HG02798 (cell line): Measurements from ENCODE around the gene SLC36A4.
"Not testable (repeated sequence)": the region's sequence is repeated elsewhere in the genome, so short reads cannot be mapped to it uniquely, and the experiment has no call there.

Experiments used
- ATAC-seq: cut with Tn5 transposase; IDR thresholded peaks from one replicate; pipeline ENCODE4 v1.9.1; 2021; ENCODE audit warnings: mild to moderate bottlenecking; ENCODE audit not compliant: unreplicated experiment, poor library complexity

SLC36A4 gene

DNA sequence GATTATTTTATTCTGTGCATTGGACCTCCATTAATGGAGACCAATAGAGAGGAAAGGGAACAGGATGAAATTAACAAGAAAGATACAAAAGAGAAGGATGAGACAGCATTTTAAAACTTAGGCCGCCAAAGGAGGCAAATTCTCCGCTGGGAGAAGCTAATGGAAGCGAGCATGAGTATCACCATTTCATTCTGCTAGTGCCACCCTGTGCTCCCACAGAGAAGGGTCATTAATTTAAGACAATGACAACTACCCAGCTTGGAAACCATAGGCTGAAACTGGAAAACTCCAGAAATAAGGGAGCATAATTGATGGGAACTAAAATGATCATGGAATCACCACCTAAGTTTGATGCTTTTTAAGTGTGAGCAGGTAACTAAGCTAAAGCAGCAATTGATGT, 69.2 kb downstream of the SLC36A4 start:
- ATAC-seq = no peak

DNA sequence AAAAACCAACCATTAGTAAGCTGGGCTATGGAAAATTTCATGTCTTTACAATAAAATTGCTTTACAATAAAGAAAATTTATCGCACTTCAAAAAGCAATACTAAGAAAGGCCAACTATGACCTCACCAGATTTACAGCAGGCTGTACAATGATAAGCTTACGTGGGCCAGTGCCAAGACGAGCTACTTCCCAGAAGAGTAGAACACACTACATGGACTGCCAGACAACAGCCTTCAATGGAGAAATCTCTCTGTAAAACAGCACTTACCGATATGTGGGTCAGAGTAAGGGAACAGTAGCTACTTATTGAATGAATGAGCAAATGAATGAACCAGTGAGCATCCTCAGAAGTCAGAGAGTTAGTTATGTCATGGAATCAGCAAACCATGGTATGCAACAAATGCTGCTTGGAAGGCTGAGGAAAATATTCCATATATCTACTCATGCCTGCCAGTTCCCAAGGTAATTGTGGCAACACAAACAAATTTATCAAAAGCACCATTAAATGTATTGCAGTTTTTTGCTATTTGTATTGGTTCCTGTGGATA, 74.4 kb downstream of the SLC36A4 start:
- ATAC-seq = no peak

- ATAC-seq = no peak
Measured at GRCh38 chr11:93122535-93123235, 75.1 kb downstream of the SLC36A4 start.

DNA sequence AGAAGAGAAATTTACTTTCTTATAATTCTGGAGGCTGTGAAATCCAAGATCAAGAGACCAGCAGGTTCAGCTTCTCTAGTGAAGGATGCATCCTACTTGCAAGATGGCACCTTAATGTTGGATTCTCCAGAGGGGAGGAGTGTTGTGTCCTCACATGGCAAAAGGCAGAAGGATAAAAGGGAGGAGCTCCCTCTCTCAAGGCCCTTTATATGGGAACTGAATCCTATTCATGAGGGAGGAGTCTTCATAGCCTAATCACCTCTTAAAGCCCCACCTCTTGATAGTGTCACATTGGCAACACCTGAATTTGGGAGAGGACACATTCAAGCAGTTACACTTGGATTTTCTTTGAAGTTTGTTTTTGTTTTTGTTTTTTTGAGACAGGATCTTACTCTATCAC, 79.5 kb downstream of the SLC36A4 start:
- no peak for ATAC-seq

DNA sequence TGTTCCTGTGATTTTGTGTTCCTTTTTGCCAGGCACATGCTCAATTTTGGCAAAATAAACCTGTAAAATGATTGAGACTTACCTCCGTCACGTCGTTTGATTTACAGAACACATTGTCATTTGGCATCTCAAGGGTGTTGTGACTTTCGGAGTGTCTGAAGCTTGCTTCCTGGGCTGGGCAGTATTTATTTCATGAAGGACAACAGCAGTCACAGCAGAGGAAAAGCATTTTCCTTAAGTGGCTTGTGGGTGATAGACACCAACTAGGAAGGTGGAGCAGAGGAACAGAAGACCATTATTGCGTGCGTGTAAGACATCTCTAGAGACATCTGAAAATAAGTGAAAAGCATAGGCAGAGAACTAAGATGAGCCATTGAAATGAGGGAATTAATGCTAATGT, 80.2 kb downstream of the SLC36A4 start:
- ATAC-seq = no peak

- no peak for ATAC-seq
Measured at GRCh38 chr11:93116641-93117441, 81.0 kb downstream of the SLC36A4 start.

DNA sequence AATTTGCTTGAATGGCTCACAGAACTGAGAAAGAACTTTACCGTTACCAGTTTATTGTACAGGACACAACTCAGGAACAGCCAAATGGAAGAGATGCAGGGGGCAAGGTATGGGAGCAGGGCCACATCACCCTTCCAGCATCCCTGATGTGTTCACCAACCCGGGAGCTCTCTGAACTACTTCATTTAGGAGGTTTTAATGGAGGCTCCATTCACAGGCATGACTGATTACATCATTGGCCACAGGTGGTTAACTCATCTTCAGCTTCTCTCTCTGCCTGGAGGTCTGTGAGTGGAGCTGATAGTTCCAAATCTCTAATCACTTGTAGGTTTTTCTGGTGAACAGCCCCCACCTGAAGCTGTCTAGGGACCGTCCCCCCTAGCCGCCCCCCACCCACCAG, 83.5 kb downstream of the SLC36A4 start:
- no peak for ATAC-seq

GRCh38 chr11:93113824-93114223, 84.0 kb downstream of the SLC36A4 start:
- no peak for ATAC-seq

DNA sequence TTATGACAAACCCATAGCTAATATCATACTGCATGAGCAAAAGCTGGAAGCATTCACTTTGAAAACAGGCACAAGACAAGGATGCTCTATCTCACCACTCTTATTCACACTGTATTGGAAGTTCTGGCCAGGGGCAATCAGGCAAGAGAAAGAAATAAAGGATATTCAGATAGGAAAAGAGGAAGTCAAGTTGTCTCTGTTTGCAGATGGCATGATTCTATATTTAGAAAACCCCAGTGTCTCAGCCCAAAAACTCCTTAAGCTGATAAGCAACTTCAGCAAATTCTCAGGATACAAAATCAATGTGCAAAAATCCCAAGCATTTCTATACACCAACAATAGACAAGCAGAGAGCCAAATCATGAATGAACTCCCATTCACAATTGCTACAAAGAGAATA, 86.6 kb downstream of the SLC36A4 start:
- not testable (repeated sequence) for ATAC-seq

DNA sequence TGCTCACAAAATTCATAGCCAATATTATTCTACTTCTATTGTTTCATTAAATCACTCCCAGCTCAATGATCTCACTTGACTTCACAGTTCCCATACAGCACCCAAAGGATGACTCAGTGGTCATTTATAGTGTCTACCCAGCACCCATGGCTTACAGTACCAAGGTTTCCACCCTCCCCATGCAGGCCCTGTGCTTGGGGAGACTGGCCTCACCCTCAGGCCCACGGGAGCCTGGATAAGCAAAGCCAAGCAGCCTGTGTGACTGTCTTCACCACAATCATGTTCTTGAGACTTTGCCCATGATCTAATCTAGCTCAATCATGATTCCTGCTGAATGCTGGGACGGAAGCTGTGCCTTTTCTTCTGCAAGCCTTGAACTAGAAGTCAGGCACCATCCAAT, 97.6 kb downstream of the SLC36A4 start:
- no peak for ATAC-seq

GRCh38 chr11:93099806-93100205, 98.0 kb downstream of the SLC36A4 start:
- no peak for ATAC-seq
